Stimulated activated CD8-positive, alpha-beta memory T cell treated with anti-CD3 and anti-CD28 coated beads, Interleukin-4, amount 100 ng/mL, for 24 hours (primary cell): ENCODE data around the gene OR2K2.
"Not testable (repeated sequence)": the region's sequence is repeated elsewhere in the genome, so short reads cannot be mapped to it uniquely, and the experiment has no call there.

ENCODE experiments used
- DNase-seq: peaks from one replicate; pipeline ENCODE4 v3.0.0-alpha.2; 2020; ENCODE audit warnings: low read depth

OR2K2 gene

GRCh38 chr9:111298111-111298510 is 31.9 kb downstream of the OR2K2 start:
- no peak for DNase-seq

- DNase-seq: no peak
Measured at GRCh38 chr9:111297066-111297824, 32.8 kb downstream of the OR2K2 start.

- no peak for DNase-seq
Measured at GRCh38 chr9:111294691-111295451, 35.2 kb downstream of the OR2K2 start.

- no peak for DNase-seq
Measured at GRCh38 chr9:111287127-111287526, 42.9 kb downstream of the OR2K2 start.

- no peak for DNase-seq
Measured at GRCh38 chr9:111284703-111285102, 45.3 kb downstream of the OR2K2 start.

GRCh38 chr9:111282845-111283244 is 47.2 kb downstream of the OR2K2 start:
- no peak for DNase-seq

GRCh38 chr9:111280795-111281194 is 49.2 kb downstream of the OR2K2 start:
- DNase-seq: not testable (repeated sequence)
